ENCODE results near the gene TRABD2B.

The TRABD2B gene

GRCh38 chr1:47751193-47751592, 246.0 kb downstream of the TRABD2B start:
- DNase-seq: no peak

- no peak for DNase-seq
Measured at GRCh38 chr1:47745715-47746609, 251.2 kb downstream of the TRABD2B start.

- DNase-seq: no peak
Measured at GRCh38 chr1:47742890-47743760, 254.1 kb downstream of the TRABD2B start.

GRCh38 chr1:47738560-47739182, 258.5 kb downstream of the TRABD2B start:
- no peak for DNase-seq

- DNase-seq: no peak
Measured at GRCh38 chr1:47732489-47732888, 264.7 kb downstream of the TRABD2B start.

- DNase-seq: no peak
Measured at GRCh38 chr1:47731730-47732129, 265.5 kb downstream of the TRABD2B start.

- no peak for DNase-seq
Measured at GRCh38 chr1:47729685-47730084, 267.5 kb downstream of the TRABD2B start.

- DNase-seq: no peak
Measured at GRCh38 chr1:47727697-47728085, 269.5 kb downstream of the TRABD2B start.

- no peak for DNase-seq
Measured at GRCh38 chr1:47727051-47727696, 270.0 kb downstream of the TRABD2B start.

- peak; percentile 77 to 83 for DNase-seq
Measured at GRCh38 chr1:47725992-47726855, 271.0 kb downstream of the TRABD2B start.

- no peak for DNase-seq
Measured at GRCh38 chr1:47725511-47725991, 271.6 kb downstream of the TRABD2B start.

GRCh38 chr1:47725000-47725473, 272.1 kb downstream of the TRABD2B start:
- DNase-seq: no peak

GRCh38 chr1:47724432-47724999, 272.7 kb downstream of the TRABD2B start:
- no peak for DNase-seq

- no peak for DNase-seq
Measured at GRCh38 chr1:47722909-47723580, 274.1 kb downstream of the TRABD2B start.

GRCh38 chr1:47722101-47722500, 275.1 kb downstream of the TRABD2B start:
- DNase-seq: no peak

GRCh38 chr1:47720111-47720510, 277.1 kb downstream of the TRABD2B start:
- DNase-seq: no peak

GRCh38 chr1:47717341-47717740, 279.8 kb downstream of the TRABD2B start:
- DNase-seq: no peak

GRCh38 chr1:47713975-47714767, 283.0 kb downstream of the TRABD2B start:
- DNase-seq: no peak

- no peak for DNase-seq
Measured at GRCh38 chr1:47713333-47713953, 283.7 kb downstream of the TRABD2B start.
